ENCODE results near the gene SLC27A1.

Gene SLC27A1

DNA sequence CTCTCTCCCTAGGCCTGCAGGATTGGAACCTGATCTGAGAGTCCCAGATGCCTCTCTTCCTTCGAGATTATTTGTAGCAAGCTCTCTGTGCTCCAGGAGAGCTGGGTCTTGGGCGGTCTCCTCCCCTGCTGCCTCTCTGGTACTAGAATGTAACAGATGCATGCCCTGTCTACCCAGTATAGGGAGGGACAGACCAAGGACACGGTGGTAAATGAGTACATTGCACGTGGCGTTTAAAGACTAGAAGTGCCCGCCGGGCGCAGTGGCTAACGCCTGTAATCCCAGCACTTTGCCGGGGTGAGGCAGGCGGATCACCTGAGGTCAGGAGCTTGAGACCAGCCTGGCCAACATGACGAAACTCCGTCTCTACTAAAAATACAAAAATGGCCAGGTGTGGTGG lies 11.7 kb downstream of the SLC27A1 start:
- no peaks in the 10 kb centered on the region for H3K9me3 ChIP-seq (ENCODE audit: severe bottlenecking)
- TF ChIP-seq, protein P1, sequence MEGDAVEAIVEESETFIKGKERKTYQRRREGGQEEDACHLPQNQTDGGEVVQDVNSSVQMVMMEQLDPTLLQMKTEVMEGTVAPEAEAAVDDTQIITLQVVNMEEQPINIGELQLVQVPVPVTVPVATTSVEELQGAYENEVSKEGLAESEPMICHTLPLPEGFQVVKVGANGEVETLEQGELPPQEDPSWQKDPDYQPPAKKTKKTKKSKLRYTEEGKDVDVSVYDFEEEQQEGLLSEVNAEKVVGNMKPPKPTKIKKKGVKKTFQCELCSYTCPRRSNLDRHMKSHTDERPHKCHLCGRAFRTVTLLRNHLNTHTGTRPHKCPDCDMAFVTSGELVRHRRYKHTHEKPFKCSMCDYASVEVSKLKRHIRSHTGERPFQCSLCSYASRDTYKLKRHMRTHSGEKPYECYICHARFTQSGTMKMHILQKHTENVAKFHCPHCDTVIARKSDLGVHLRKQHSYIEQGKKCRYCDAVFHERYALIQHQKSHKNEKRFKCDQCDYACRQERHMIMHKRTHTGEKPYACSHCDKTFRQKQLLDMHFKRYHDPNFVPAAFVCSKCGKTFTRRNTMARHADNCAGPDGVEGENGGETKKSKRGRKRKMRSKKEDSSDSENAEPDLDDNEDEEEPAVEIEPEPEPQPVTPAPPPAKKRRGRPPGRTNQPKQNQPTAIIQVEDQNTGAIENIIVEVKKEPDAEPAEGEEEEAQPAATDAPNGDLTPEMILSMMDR (IDR thresholded peaks at IDR 0.05; ENCODE audit: low read depth, low read length), result no peak
- no peak for DNase-seq
- H3K4me3 ChIP-seq (ENCODE audit: low read depth, low read length), result no peak overlapping the region
- H3K27me3 ChIP-seq (ENCODE audit: insufficient read depth, low read depth, severe bottlenecking), result no peaks in the 10 kb centered on the region
- no peak overlapping the region for H3K27ac ChIP-seq
- no peaks in the 10 kb centered on the region; the same call in 1 of the 2 replicates for H3K36me3 ChIP-seq

DNA sequence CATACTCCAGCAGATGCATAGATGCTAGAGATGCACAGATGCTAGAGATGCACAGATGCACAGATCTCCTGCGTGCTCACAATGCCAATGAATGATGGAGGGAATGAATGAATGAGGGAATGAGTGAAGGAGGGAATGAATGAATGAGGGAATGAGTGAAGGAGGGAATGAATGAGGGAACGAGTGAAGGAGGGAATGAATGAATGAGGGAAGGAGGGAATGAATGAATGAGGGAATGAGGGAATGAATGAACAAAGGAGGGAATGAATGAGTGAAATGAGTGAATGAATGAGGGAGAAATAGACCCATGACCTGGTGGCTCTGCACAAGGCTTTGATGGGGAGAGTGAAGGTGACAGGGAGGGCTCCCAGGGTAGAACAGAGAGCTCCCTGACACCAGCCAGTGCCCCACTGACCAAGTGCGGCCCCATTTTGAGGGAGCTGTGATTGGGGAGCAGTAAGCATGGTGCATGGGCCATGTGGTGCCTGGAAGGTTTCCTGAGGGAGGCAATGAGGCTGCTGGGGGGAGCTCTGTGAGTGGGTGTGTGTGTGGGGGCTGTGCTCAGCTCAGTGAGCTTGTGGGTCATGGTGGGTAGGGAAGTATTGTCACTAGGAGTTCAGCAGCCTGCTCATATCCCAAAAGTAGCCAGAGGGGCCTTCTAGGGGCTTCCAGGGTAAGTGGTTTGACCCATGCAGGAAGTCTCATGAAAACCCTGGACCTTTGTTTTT lies 12.7 kb downstream of the SLC27A1 start:
- no peaks in the 10 kb centered on the region for H3K27me3 ChIP-seq (ENCODE audit: insufficient read depth, low read depth, severe bottlenecking)
- no peaks in the 10 kb centered on the region for H3K9me3 ChIP-seq (ENCODE audit: severe bottlenecking)
- H3K36me3 ChIP-seq, result no peaks in the 10 kb centered on the region; the same call in 1 of the 2 replicates
- no peak overlapping the region for H3K27ac ChIP-seq
- H3K4me3 ChIP-seq (ENCODE audit: low read depth, low read length), result no peak overlapping the region
- TF ChIP-seq, protein P1 (IDR thresholded peaks at IDR 0.05; ENCODE audit: low read depth, low read length), result no peak
- DNase-seq, result no peak

DNA sequence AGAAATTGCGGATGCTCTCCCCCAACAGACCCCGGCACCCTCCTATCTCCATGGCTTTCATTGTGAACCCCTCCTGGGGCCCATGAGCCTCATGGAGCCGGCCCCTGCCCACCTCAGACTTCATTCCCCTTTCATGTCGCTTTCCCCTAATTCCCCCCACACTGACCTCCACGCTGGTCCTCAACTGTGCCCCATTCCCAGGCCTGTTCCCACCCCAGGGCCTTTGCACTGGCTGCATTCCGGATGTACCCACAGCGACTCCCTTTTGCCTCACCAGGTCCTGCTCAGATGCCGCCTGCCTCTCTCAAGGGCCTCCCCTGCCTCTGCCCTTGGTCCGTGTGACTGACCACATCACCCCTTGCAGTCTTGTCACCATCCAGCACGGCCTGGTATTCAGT lies 13.3 kb downstream of the SLC27A1 start:
- Histone ChIP-seq H3K36me3 (no peaks in the 10 kb centered on the region; the same call in 1 of the 2 replicates), H3K4me3 (ENCODE audit: low read depth, low read length) (no peak overlapping the region), H3K9me3 (ENCODE audit: severe bottlenecking) (no peaks in the 10 kb centered on the region), H3K27ac (no peak overlapping the region), H3K27me3 (ENCODE audit: insufficient read depth, low read depth, severe bottlenecking) (no peaks in the 10 kb centered on the region)
- no peak for DNase-seq
- TF ChIP-seq, protein P1 (IDR thresholded peaks at IDR 0.05; ENCODE audit: low read depth, low read length), result no peak

GRCh38 chr19:17484520-17485185 lies 14.3 kb downstream of the SLC27A1 start:
- Histone ChIP-seq H3K27me3 (ENCODE audit: insufficient read depth, low read depth, severe bottlenecking) (no peaks in the 10 kb centered on the region), H3K36me3 (no peaks in the 10 kb centered on the region; the same call in 1 of the 2 replicates), H3K27ac (no peak overlapping the region), H3K9me3 (ENCODE audit: severe bottlenecking) (no peaks in the 10 kb centered on the region), H3K4me3 (ENCODE audit: low read depth, low read length) (no peak overlapping the region)
- no peak for DNase-seq
- TF ChIP-seq, protein P1 (IDR thresholded peaks at IDR 0.05; ENCODE audit: low read depth, low read length), result no peak

DNA sequence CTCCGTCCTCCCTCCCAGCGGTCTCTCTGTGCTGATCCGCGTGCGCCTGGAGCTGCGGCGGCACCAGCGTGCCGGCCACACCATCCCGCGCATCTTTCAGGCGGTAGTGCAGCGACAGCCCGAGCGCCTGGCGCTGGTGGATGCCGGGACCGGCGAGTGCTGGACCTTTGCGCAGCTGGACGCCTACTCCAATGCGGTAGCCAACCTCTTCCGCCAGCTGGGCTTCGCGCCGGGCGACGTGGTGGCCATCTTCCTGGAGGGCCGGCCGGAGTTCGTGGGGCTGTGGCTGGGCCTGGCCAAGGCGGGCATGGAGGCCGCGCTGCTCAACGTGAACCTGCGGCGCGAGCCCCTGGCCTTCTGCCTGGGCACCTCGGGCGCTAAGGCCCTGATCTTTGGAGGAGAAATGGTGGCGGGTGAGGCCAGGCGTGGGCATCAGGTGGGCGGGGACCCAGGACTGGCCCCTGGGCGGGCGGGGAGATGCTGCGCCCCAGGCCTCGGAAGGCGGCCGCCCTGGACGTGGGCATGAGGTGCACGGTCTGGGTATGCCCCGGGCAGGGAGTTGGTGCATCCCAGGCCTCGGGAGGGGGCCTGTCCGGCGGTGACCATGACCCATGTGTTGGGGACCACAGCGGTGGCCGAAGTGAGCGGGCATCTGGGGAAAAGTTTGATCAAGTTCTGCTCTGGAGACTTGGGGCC lies 16.4 kb downstream of the SLC27A1 start:
- Histone ChIP-seq H3K36me3 (no peaks in the 10 kb centered on the region; the same call in 1 of the 2 replicates), H3K27ac (no peak overlapping the region), H3K27me3 (ENCODE audit: insufficient read depth, low read depth, severe bottlenecking) (no peaks in the 10 kb centered on the region), H3K9me3 (ENCODE audit: severe bottlenecking) (no peaks in the 10 kb centered on the region), H3K4me3 (ENCODE audit: low read depth, low read length) (no peak overlapping the region)
- no peak for DNase-seq
- TF ChIP-seq, protein P1 (IDR thresholded peaks at IDR 0.05; ENCODE audit: low read depth, low read length), result no peak
